MM.1S (cell line): ENCODE results near the gene ERMAP.
"Not testable (repeated sequence)": the region's sequence is repeated elsewhere in the genome, so short reads cannot be mapped to it uniquely, and the experiment has no call there.

Experiments used
- DNase-seq: peaks from one replicate; pipeline ENCODE4 v3.0.0-alpha.2; 2015
- H2AFZ ChIP-seq: fragments of 300-600 bp; sonication (generic); 2 replicates; pipeline ENCODE4 v1.6.0; 2016; ENCODE audit warnings: antibody characterized with exemption, low read length
- H3F3A ChIP-seq: fragments of 300-600 bp; sonication (generic); 2 replicates; pipeline ENCODE4 v1.6.1; 2016; ENCODE audit warnings: mild to moderate bottlenecking, antibody characterized with exemption, low read length, moderate library complexity, mixed read lengths; ENCODE audit not compliant: insufficient read depth
- H3K27ac ChIP-seq: fragments of 300-600 bp; sonication (generic); 2 replicates; pipeline ENCODE4 v1.5.1; 2016; ENCODE audit warnings: mild to moderate bottlenecking, low read length
- H3K27me3 ChIP-seq: fragments of 300-600 bp; sonication (generic); replicated peaks from 2 replicates; pipeline ENCODE4 v1.6.0; 2016; ENCODE audit warnings: low read length; ENCODE audit not compliant: insufficient read depth
- H3K36me3 ChIP-seq: fragments of 300-600 bp; sonication (generic); replicated peaks from 2 replicates; pipeline ENCODE4 v1.6.1; 2016; ENCODE audit warnings: mild to moderate bottlenecking, low read length, mixed read lengths; ENCODE audit not compliant: insufficient read depth
- H3K4me1 ChIP-seq: fragments of 300-600 bp; sonication (generic); 2 replicates; pipeline ENCODE4 v1.6.1; 2016; ENCODE audit warnings: low read length, mixed read lengths
- H3K4me2 ChIP-seq: fragments of 300-600 bp; sonication (generic); 2 replicates; pipeline ENCODE4 v1.6.0; 2016; ENCODE audit warnings: low read depth, low read length
- H3K4me3 ChIP-seq: fragments of 300-600 bp; sonication (generic); 2 replicates; pipeline ENCODE4 v1.5.1; 2016; ENCODE audit warnings: low read length, mixed read lengths
- H3K79me2 ChIP-seq: fragments of 300-600 bp; sonication (generic); 2 replicates; pipeline ENCODE4 v1.6.1; 2016; ENCODE audit warnings: mixed run types, low read length, mixed read lengths
- H3K9ac ChIP-seq: fragments of 300-600 bp; sonication (generic); 2 replicates; pipeline ENCODE4 v1.6.1; 2016; ENCODE audit warnings: low read length, mixed read lengths
- H3K9me2 ChIP-seq: fragments of 300-600 bp; sonication (generic); replicated peaks from 2 replicates; pipeline ENCODE4 v1.6.1; 2016; ENCODE audit warnings: mild to moderate bottlenecking, low read length, mixed read lengths; ENCODE audit not compliant: insufficient read depth
- H3K9me3 ChIP-seq: fragments of 300-600 bp; sonication (generic); replicated peaks from 2 replicates; pipeline ENCODE4 v1.6.1; 2016; ENCODE audit warnings: mild to moderate bottlenecking, low read length, mixed read lengths; ENCODE audit not compliant: insufficient read depth
- H4K20me1 ChIP-seq: fragments of 300-600 bp; sonication (generic); 2 replicates; pipeline ENCODE4 v1.6.1; 2016; ENCODE audit warnings: mild to moderate bottlenecking, low read length, moderate library complexity, mixed read lengths; ENCODE audit not compliant: insufficient read depth
- CTCF ChIP-seq: fragments of 300-600 bp; sonication (generic); IDR thresholded peaks from 2 replicates; pipeline ENCODE4 v1.5.1; 2016; ENCODE audit warnings: antibody characterized with exemption, low read length, mixed read lengths
- EZH2 ChIP-seq: fragments of 300-600 bp; sonication (generic); optimal IDR thresholded peaks from 2 replicates; pipeline ENCODE3; 2017; ENCODE audit warnings: low read depth, mild to moderate bottlenecking, antibody characterized with exemption, low read length, mixed read lengths
- EZH2phosphoT487 ChIP-seq: fragments of 300-600 bp; sonication (generic); IDR thresholded peaks from 2 replicates; pipeline ENCODE4 v1.6.1; 2018; ENCODE audit warnings: antibody characterized with exemption, low read length

Gene ERMAP

DNA sequence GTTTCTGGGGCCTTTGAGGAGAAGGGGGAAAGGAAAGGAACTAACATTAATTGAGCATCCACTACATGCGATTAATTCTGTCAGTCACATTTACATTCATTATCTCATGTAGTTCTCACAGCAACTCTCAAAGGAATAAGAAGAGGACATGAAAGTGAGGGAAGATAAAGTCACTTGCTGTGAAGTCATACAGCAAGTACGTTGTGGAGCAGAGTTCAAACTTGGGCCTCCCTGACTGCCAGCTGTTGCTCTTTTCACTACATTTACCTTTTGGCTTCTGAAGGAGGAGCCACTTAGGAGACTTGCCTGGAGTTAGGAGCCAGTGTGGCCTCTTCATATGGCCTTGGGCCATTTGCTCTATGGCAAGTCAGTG, 35.7 kb downstream of the ERMAP start:
- H3K9me3 ChIP-seq, result no peaks in the 10 kb centered on the region
- H3K9me2 ChIP-seq, result no peaks in the 10 kb centered on the region
- H3F3A ChIP-seq, result no peaks in the 10 kb centered on the region
- H3K27ac ChIP-seq, result no peak overlapping the region
- peaks cover 4% of the 10 kb centered on the region; the same call in 1 of the 2 replicates for H3K4me1 ChIP-seq
- H3K79me2 ChIP-seq, result peaks cover 6% of the 10 kb centered on the region; the same call in 1 of the 2 replicates
- TF ChIP-seq EZH2, result no peak
- no peak for TF ChIP-seq EZH2phosphoT487
- TF ChIP-seq CTCF, result no peak
- H3K4me2 ChIP-seq, result no peak overlapping the region
- no peaks in the 10 kb centered on the region for H3K36me3 ChIP-seq
- H4K20me1 ChIP-seq, result no peaks in the 10 kb centered on the region
- no peak for DNase-seq
- H2AFZ ChIP-seq, result no peak overlapping the region
- H3K9ac ChIP-seq, result no peak overlapping the region
- H3K4me3 ChIP-seq, result no peak overlapping the region
- no peaks in the 10 kb centered on the region for H3K27me3 ChIP-seq

DNA sequence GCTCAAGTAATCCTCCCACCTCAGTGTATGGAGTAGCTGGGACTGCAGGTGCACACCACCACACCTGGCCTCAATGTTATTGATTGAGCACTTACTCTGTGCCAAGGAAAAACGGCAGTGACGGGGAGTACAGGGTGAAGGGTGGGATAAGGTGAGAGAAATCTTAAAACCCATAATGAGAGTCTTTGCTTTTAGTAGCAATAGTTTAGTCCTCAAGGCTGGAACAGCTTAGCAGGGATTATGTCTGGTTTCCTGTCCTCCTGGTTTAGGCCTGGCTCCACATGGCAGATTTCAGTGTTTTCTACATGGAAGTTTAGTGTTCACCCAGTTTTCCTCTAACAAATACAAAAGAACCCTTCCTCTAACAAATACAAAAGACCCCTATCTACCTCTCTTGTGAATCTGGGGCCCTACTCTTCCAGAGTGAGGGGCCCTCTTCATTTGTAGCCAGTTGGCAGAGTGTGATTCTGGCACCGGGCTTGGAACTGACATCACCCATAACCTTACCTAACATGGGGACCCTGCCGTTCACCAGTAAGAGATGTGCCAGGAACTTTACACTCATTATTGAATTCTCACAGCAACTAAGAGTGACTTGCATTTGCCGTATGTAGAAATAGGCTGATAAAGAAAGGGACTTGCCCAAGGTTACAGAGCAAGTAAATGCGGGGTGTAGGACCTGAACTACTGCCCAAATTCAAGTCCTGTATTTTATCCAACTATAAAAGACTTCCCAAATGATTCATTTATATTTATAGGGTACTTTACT, 36.4 kb downstream of the ERMAP start:
- no peak overlapping the region for H3K9ac ChIP-seq

DNA sequence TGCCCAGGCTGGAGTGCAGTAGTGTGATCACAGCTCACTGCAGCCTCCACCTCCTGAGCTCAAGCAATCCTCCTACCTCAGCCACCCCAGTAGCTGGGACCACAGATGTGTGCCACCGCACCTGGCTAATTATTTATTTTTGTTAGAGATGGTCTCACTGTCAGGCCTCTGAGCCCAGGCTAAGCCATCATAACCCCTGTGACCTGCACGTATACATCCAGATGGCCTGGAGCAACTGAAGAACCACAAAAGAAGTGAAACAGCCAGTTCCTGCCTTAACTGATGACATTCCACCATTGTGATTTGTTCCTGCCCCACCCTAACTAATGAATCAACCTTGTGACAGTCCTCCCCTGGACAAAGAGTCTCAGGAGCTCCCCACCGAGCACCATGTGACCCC, 39.6 kb downstream of the ERMAP start:
- not testable (repeated sequence) for H3K4me3 ChIP-seq, DNase-seq, H3K36me3 ChIP-seq, H3K9me3 ChIP-seq, H3K9ac ChIP-seq, H3K27ac ChIP-seq, H2AFZ ChIP-seq, H4K20me1 ChIP-seq, H3K4me2 ChIP-seq, H3F3A ChIP-seq, H3K9me2 ChIP-seq, H3K4me1 ChIP-seq, H3K27me3 ChIP-seq, H3K79me2 ChIP-seq

More for the DNA sequence above, 36.4 kb downstream of the ERMAP start:
- H3K4me3 ChIP-seq, result no peak overlapping the region
- no peak overlapping the region for H3K27ac ChIP-seq
- H3K79me2 ChIP-seq, result no peaks in the 10 kb centered on the region
- no peaks in the 10 kb centered on the region for H3K27me3 ChIP-seq
- H4K20me1 ChIP-seq, result no peaks in the 10 kb centered on the region
- no peak for DNase-seq
- no peaks in the 10 kb centered on the region for H3K36me3 ChIP-seq
- no peaks in the 10 kb centered on the region for H3K4me1 ChIP-seq
- H2AFZ ChIP-seq, result no peak overlapping the region
- no peak for TF ChIP-seq CTCF
- TF ChIP-seq EZH2phosphoT487, result no peak
- no peak for TF ChIP-seq EZH2
- H3K4me2 ChIP-seq, result no peak overlapping the region
- H3F3A ChIP-seq, result no peaks in the 10 kb centered on the region
- no peaks in the 10 kb centered on the region for H3K9me3 ChIP-seq
- H3K9me2 ChIP-seq, result no peaks in the 10 kb centered on the region

GRCh38 chr1:42859366-42859765, 42.4 kb downstream of the ERMAP start:
- H3K9me2 ChIP-seq, H3K36me3 ChIP-seq, H3K27me3 ChIP-seq, H3K9ac ChIP-seq, H2AFZ ChIP-seq, H3K4me2 ChIP-seq, H3K27ac ChIP-seq, DNase-seq, H3F3A ChIP-seq, H3K79me2 ChIP-seq, H3K4me3 ChIP-seq, H3K9me3 ChIP-seq, H3K4me1 ChIP-seq, H4K20me1 ChIP-seq: not testable (repeated sequence)
